GM12872 (cell line): ENCODE data around the gene CLIP2.

ENCODE experiments used
- TF ChIP-seq, protein P1 (sequence below): IDR thresholded peaks from 3 replicates; pipeline ENCODE4 v1.5.1; 2011; ENCODE audit warnings: low read depth, mild to moderate bottlenecking, low read length, moderate library complexity; ENCODE audit not compliant: insufficient read depth

CLIP2 gene

DNA sequence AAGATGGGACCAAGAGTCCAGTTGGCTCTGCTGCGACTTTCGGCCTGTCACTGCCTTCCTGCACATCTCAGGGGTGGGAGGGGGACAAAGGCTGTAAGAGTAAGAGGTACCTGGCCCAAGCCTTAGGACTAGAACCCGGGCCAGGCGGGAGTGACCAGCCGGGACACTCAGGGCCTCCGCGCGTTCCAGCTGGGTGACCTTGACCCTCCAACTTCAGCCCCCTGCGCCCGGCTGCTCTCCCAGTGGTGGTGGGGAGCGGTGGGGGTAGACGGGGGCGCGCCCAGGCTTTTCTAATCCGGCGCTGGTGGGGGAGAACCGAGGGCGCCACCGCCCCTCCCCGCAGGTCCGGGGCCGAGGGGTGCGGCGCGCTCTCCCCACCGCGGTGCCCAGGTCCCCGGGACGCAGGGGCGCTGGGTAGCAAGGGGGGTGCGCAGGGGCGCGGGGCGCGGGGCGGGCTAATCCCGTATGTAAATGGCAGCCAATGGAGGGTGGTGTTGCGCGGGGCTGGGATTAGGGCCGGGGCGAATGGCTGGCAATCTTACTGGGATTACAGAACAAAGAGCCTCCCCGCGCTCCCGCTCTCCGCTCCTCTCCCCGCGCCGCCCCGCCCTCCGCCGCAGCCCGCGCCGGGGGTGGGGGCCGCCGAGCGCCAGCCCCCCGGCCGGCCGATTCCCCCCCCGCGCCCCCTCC lies 164.3 kb downstream of the CLIP2 start, which contains the start of gene GTF2IRD1:
GTF2IRD1 (plus strand) TSS at position 585 of the 690 bp plus-strand sequence. CDS start 54,175 bp downstream, outside the sequence.
- TF ChIP-seq, protein P1, sequence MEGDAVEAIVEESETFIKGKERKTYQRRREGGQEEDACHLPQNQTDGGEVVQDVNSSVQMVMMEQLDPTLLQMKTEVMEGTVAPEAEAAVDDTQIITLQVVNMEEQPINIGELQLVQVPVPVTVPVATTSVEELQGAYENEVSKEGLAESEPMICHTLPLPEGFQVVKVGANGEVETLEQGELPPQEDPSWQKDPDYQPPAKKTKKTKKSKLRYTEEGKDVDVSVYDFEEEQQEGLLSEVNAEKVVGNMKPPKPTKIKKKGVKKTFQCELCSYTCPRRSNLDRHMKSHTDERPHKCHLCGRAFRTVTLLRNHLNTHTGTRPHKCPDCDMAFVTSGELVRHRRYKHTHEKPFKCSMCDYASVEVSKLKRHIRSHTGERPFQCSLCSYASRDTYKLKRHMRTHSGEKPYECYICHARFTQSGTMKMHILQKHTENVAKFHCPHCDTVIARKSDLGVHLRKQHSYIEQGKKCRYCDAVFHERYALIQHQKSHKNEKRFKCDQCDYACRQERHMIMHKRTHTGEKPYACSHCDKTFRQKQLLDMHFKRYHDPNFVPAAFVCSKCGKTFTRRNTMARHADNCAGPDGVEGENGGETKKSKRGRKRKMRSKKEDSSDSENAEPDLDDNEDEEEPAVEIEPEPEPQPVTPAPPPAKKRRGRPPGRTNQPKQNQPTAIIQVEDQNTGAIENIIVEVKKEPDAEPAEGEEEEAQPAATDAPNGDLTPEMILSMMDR, result no peak

DNA sequence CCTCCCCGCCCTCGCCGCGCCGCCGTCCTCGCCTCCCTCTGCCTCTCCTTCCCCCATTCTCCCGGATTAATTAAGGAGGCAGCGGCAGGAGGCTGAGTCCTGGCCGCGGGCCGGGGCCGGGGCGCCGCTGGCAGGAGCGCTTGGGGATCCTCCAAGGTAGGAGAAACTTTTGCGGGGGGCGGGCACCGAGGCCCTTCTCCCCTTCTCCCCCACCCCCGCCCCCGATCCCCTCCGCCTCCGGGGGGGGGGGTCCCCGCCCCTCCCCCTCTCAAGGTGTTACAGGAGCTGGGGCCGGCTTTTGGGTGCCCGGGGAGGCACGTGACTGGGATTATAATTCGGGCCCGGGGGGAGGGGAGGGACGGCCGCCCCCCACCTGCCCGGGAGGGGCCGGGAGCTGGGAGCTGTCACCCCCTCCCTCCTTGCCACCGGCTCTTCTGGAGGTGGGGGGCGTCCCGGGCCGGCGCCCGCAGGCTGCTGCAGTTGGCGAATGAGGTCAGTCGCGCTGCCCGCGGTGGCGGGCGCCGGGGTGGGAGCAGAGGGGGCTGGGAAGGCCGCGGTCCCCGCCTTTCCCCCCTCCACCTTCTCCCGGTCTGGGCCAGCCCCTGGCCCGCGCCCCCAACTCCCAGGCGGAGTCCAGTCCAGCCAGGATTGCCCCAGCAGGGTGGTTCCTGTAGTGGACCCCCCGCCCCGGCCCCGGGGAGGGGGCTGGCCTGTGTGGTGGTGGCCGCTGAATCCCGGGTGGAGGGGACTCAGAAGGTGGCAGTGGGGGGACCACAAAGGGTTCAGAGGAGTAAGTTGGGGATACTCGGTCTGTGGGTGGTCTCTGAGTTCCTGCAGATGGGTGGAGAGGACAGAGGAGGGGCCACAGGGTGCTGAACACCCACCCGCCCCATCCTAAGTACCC lies 165.1 kb downstream of the CLIP2 start:
- TF ChIP-seq, protein P1, result no peak

DNA sequence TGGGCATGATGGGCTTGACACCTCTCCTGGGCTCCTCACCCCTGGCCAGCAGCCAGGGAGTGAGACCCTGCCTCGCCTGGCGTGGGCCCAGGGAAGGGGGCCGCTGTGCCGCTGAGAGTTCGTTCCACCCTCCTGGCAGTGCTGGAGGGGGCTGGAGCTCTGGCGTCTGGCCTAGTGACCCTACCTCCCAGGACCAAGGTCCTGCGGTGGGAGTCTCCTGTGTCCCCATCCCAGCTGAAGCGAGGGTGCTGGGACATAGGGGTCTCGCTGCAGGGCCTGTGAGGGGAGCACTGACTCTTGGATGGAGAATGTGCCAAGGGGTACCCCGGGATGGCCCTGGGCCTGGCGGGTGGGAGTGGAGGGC lies 165.7 kb downstream of the CLIP2 start:
- TF ChIP-seq, protein P1, result no peak

DNA sequence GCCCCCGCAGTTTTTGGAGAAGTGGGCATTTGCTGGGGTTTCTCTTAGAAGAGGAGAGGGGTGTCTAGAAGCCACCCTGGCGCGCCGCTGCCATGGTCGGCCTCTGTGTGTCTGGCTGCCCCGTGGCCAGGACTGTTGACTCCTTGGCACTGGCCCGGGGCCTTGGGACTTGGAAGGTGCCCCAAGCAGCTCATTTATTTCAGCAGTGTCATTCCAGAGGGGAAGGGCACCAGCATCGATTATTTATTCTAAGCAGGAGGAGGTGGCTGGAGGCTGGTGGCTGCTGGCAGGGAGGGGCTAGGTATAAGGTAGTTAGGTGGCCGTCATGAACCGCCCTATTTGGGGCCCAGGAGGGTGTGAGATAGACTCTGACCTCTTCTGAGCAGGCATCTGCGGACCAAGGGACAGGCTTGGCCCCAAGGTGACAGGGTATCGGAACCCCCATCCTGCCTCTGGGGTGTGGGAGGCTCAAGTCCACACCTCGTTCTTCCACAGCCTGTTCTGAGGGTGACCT lies 166.1 kb downstream of the CLIP2 start:
- TF ChIP-seq, protein P1, result no peak
